ENCODE data around the gene CCDC9B.
A peak's percentile ranks its signal among the peaks of the same experiment; 100 is the strongest.

Gene CCDC9B

GRCh38 chr15:40329804-40330203 lies 10.9 kb downstream of the CCDC9B start:
- DNase-seq (ENCODE audit: low spot score), result no peak

DNA sequence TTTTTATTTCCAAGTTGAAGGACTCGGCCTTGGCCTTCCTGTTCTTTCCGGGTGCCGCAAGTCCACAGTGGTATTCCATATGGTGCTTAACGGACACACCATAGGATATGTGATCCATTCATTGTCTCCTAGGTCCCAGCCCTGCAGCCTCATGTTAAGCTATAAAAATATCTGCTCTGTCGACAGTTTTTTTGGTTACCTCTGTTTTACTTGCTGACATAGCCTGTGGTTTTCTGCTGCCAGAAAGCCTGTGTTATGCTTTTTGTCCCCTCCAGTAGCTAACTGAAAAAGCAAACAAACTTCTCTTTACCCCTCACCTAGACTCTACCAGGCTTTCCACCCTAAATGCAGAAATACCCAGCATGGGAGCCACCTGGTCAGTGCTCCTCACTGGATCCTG lies 12.0 kb downstream of the CCDC9B start:
- no peak for DNase-seq (ENCODE audit: low spot score)

GRCh38 chr15:40328176-40328575 lies 12.6 kb downstream of the CCDC9B start:
- no peak for DNase-seq (ENCODE audit: low spot score)

GRCh38 chr15:40327457-40327856 lies 13.3 kb downstream of the CCDC9B start:
- peak; percentile 22 for DNase-seq (ENCODE audit: low spot score)

DNA sequence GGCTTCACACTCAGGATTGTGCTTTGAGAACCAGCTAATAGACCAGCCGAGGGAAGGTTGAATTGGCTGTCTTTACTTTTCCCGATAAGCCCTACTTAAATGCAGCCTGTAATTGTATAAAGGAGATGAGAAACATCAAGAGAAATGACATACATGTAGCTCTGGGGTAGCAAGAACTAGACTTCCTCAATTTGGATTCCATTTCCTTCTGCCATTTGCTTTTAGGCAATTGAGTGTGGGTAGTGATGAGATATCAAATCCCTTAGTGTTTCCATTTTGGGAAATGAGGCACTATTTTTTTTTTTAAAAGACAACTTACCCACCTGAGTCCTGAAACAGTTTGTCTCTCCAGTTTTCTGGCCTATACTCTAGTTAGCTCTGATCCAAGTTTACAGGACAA lies 15.0 kb downstream of the CCDC9B start:
- no peak for DNase-seq (ENCODE audit: low spot score)

- no peak for DNase-seq (ENCODE audit: low spot score)
These were observed 15.6 kb downstream of the CCDC9B start for GRCh38 chr15:40325188-40325587.

- peak; percentile 38 for DNase-seq (ENCODE audit: low spot score)
These were observed 16.5 kb downstream of the CCDC9B start for GRCh38 chr15:40323953-40324937.

- DNase-seq (ENCODE audit: low spot score), result peak; percentile 96
These were observed 17.3 kb downstream of the CCDC9B start, which contains the start of gene INAFM2 for GRCh38 chr15:40323239-40323952. TSS of gene INAFM2 (plus strand) at chr15:40323692. CDS start at chr15:40324056, 364 bp downstream.

DNA sequence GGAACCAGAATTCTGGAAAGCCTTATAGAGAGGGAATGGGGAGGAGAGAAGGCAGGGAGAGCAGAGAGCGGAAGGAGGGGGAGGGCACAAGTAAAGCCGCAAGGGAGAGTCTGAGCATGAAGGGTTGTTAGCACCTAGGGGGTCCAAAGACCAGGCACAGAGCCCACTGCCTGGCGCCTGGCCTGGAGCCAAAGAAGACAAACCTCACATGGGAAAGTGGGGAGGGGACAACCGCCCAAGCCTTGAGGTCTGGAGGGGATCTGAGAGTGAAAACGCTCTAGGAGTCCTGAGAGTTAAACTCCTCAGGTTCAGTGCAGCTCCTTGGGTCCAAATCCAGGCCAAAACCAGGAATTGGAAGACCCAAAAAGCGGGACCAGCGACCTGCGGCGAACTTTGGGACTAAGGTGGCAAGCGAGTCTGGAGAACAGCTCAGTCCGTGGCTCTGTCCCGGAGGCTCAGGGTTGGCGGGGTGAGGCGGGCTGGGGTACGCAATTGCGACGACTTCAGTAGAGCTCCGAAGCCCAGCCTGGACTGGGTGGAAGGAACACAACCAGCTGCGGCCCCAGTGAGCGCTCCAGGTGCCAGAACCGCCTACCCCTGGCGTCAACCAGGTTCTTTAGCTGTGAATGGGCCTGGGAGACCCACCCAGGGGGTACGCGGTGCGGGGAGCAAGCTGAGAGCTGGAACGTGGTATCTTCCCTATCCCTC lies 18.1 kb downstream of the CCDC9B start:
- DNase-seq (ENCODE audit: low spot score), result no peak

GRCh38 chr15:40320931-40321371 lies 19.8 kb downstream of the CCDC9B start:
- peak; percentile 69 for DNase-seq (ENCODE audit: low spot score)

- no peak for DNase-seq (ENCODE audit: low spot score)
These were observed 20.3 kb downstream of the CCDC9B start for GRCh38 chr15:40320409-40320808.

DNA sequence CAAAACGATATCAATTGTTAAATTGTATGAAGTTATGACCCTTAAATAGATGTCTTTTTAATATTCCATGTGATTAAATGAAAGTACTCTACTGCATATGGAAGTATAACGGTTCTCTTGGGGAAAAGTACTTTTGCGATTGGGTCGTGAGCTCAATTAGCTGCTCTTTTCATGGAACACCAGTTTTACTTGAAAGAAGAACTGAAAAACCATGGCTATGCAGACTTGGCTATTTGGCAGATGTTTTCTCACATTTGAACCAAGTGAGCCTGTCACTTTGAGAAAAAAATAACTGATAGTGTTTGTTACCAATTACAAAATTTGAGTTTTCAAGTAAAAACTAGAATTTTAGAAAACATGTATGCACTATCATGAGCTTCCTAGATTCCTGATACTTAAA lies 23.2 kb downstream of the CCDC9B start:
- DNase-seq (ENCODE audit: low spot score), result no peak

DNA sequence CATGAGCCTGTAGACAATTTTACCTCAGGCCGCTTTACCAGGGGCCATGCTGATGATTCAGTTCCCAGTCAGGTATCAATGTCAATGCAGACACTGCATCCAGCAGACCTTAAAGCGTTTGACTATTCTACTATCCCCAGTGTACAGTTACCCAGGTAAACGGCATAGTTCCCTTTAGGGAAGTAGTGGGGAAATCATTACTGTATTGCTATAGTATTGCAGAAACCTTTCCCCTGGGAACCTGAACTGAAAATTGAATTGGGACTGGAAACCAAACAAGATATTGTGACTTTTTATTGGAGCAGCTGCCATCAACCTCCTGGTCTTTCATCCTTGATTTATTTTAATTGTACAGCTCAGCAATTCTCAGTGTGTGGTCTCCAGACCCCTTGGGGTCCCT lies 23.8 kb downstream of the CCDC9B start:
- no peak for DNase-seq (ENCODE audit: low spot score)

- no peak for DNase-seq (ENCODE audit: low spot score)
These were observed 25.9 kb downstream of the CCDC9B start for GRCh38 chr15:40314723-40315276.

GRCh38 chr15:40313531-40314398 lies 27.0 kb downstream of the CCDC9B start:
- DNase-seq (ENCODE audit: low spot score), result no peak

GRCh38 chr15:40312370-40313158 lies 28.2 kb downstream of the CCDC9B start:
- no peak for DNase-seq (ENCODE audit: low spot score)

DNA sequence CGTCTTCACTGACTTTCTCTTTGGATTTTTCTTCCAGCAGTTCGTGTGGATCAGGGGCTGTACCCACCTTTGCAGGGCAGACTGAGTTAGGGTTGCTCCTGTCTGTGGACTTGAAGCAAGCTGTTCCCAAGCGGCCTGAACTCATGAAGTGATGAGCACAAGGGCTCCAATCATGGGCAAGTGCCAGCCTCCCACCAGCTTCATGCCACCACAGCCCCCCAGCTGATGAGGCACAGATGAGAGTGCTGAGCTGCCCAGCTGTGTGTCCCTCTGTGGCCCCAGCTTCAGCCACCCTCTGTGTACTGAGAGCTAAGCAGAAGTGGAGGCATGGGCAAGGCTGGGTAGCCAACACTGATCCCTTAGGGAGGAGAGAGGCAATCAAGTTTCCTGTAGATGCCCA lies 29.7 kb downstream of the CCDC9B start:
- no peak for DNase-seq (ENCODE audit: low spot score)

GRCh38 chr15:40310001-40310959 lies 30.5 kb downstream of the CCDC9B start:
- DNase-seq (ENCODE audit: low spot score), result peak; percentile 80

DNA sequence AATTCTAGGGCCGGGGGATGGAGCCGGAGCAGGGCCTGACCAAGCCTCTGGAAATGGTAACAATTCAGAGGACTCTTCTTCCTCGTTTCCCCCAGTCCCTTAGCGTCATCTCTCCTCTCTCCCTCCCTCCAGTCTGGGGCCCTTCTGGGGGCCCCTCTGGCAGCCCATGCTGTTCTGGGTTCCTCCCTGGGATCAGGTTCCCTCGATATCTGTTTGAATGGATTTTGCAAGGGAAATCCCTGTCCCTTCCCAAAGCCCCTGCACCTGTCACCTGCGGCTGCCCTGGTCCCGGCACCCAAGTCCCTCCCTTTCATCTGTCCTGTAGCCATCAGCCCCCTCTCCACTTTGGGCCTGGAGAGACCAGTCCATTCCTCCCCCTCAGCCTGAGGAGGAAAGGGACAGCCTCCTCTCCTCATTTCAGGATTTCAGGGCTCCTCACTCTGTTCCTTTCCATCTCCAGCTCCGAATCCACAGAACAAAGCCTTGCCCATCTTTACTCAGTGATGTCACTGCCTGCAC lies 31.3 kb downstream of the CCDC9B start:
- DNase-seq (ENCODE audit: low spot score), result no peak
